WTC11 (cell line): ENCODE data around the gene FAM111A. TPM values are rescaled to one million over a fixed set of nuclear protein-coding genes. Genes with fewer than 3 reads are reported as not detected.

ENCODE experiments used
- ATAC-seq: fragments of 200-7000 bp; cut with Tn5 transposase; 2 replicates; pipeline ENCODE4 v1.10.0; 2021; ENCODE audit warnings: mild to moderate bottlenecking, moderate library complexity
- CTCF ChIA-PET: fragments of 300-600 bp; sonication (Branson Sonifier 250); formaldehyde crosslinking; loops from one replicate; lab custom pipeline; 2021; ENCODE audit warnings: antibody characterized with exemption; lab: Charles Lee
- POLR2A ChIA-PET: fragments of 350-600 bp; sonication (Branson Sonifier 250); formaldehyde crosslinking; loops from one replicate; lab custom pipeline; 2021; ENCODE audit warnings: antibody characterized with exemption; lab: Charles Lee
- DNase-seq: peaks from one replicate; pipeline ENCODE4 v3.0.0; 2021; ENCODE audit warnings: low spot score
- H3K27ac Mint-ChIP-seq: 2 replicates; pipeline ENCODE4 v1.8.0; 2021; ENCODE audit warnings: mixed read lengths
- H3K27me3 Mint-ChIP-seq: 2 replicates; pipeline ENCODE4 v1.8.0; 2021; ENCODE audit warnings: low read depth, mild to moderate bottlenecking, moderate library complexity, mixed read lengths
- H3K36me3 Mint-ChIP-seq: 2 replicates; pipeline ENCODE4 v1.8.0; 2021; ENCODE audit warnings: mixed read lengths
- H3K4me1 Mint-ChIP-seq: 2 replicates; pipeline ENCODE4 v1.8.0; 2022; ENCODE audit warnings: mixed read lengths
- H3K4me3 Mint-ChIP-seq: 2 replicates; pipeline ENCODE4 v1.8.0; 2021; ENCODE audit warnings: mild to moderate bottlenecking, moderate library complexity, mixed read lengths
- H3K9me3 Mint-ChIP-seq: 2 replicates; pipeline ENCODE4 v1.8.0; 2021; ENCODE audit warnings: mixed read lengths
- ATF6 ChIP-seq: sonication (generic); formaldehyde crosslinking; IDR thresholded peaks from 2 replicates; pipeline ENCODE4 v1.8.1; 2023; ENCODE audit warnings: mild to moderate bottlenecking, missing genetic modification reagents
- CREB1 ChIP-seq: sonication (generic); formaldehyde crosslinking; IDR thresholded peaks from 2 replicates; pipeline ENCODE4 v1.8.0; 2023; ENCODE audit warnings: mild to moderate bottlenecking, missing genetic modification reagents
- CTCF ChIP-seq: fragments of 200-600 bp; IDR thresholded peaks from 2 replicates; pipeline ENCODE4 v1.8.0; 2022; ENCODE audit warnings: antibody characterized with exemption
- ERG ChIP-seq: fragments of 250-450 bp; sonication (Bioruptor Pico); IDR thresholded peaks from 2 replicates; pipeline ENCODE4 v1.8.0; 2021; ENCODE audit warnings: mild to moderate bottlenecking
- GABPB1 ChIP-seq: sonication (generic); formaldehyde crosslinking; IDR thresholded peaks from 2 replicates; pipeline ENCODE4 v1.8.1; 2023; ENCODE audit warnings: mild to moderate bottlenecking, missing genetic modification reagents
- HMGA2 ChIP-seq: fragments of 250-450 bp; sonication (Bioruptor Pico); IDR thresholded peaks from 2 replicates; pipeline ENCODE4 v1.4.0; 2021; ENCODE audit warnings: mild to moderate bottlenecking, moderate library complexity
- HMGXB4 ChIP-seq: sonication (generic); formaldehyde crosslinking; IDR thresholded peaks from 2 replicates; pipeline ENCODE4 v1.8.1; 2023; ENCODE audit warnings: mild to moderate bottlenecking, moderate library complexity, missing genetic modification reagents
- JAZF1 ChIP-seq: fragments of 250-450 bp; sonication (Bioruptor Pico); IDR thresholded peaks from 2 replicates; pipeline ENCODE4 v1.9.0; 2021; ENCODE audit warnings: moderate library complexity, mild to moderate bottlenecking, inconsistent platforms
- JUN ChIP-seq: sonication (generic); formaldehyde crosslinking; IDR thresholded peaks from 2 replicates; pipeline ENCODE4 v1.8.0; 2023; ENCODE audit warnings: mild to moderate bottlenecking, missing genetic modification reagents
- KAT7 ChIP-seq: sonication (generic); formaldehyde crosslinking; IDR thresholded peaks from 2 replicates; pipeline ENCODE4 v1.8.1; 2023; ENCODE audit warnings: missing genetic modification reagents, mild to moderate bottlenecking, borderline replicate concordance
- MAX ChIP-seq: sonication (generic); formaldehyde crosslinking; IDR thresholded peaks from 2 replicates; pipeline ENCODE4 v1.8.0; 2022; ENCODE audit warnings: mild to moderate bottlenecking, missing genetic modification reagents
- PRRX2 ChIP-seq: fragments of 250-450 bp; sonication (Bioruptor Pico); IDR thresholded peaks from 2 replicates; pipeline ENCODE4 v1.8.0; 2021; ENCODE audit warnings: mild to moderate bottlenecking
- RORB ChIP-seq: fragments of 250-450 bp; sonication (Bioruptor Pico); IDR thresholded peaks from 2 replicates; pipeline ENCODE4 v1.9.0; 2021; ENCODE audit warnings: mild to moderate bottlenecking
- TEAD4 ChIP-seq: sonication (generic); formaldehyde crosslinking; IDR thresholded peaks from 2 replicates; pipeline ENCODE4 v1.8.0; 2022; ENCODE audit warnings: mild to moderate bottlenecking, missing genetic modification reagents
- USF2 ChIP-seq: sonication (generic); formaldehyde crosslinking; IDR thresholded peaks from 2 replicates; pipeline ENCODE4 v1.8.1; 2023; ENCODE audit warnings: mild to moderate bottlenecking, missing genetic modification reagents, moderate library complexity
- ZBTB21 ChIP-seq: sonication (generic); formaldehyde crosslinking; IDR thresholded peaks from 2 replicates; pipeline ENCODE4 v1.8.1; 2023; ENCODE audit warnings: mild to moderate bottlenecking, missing genetic modification reagents, borderline replicate concordance
- ZNF121 ChIP-seq: sonication (generic); formaldehyde crosslinking; IDR thresholded peaks from 2 replicates; pipeline ENCODE4 v1.8.0; 2023; ENCODE audit warnings: missing genetic modification reagents
- ZNF138 ChIP-seq: sonication (generic); formaldehyde crosslinking; conservative IDR thresholded peaks from 2 replicates; pipeline ENCODE4 v1.8.1; 2022; ENCODE audit warnings: mild to moderate bottlenecking, moderate library complexity, missing genetic modification reagents
- ZNF281 ChIP-seq: sonication (generic); formaldehyde crosslinking; IDR thresholded peaks from 2 replicates; pipeline ENCODE4 v1.8.0; 2023; ENCODE audit warnings: mild to moderate bottlenecking, missing genetic modification reagents
- ZNF396 ChIP-seq: fragments of 250-450 bp; sonication (Bioruptor Pico); IDR thresholded peaks from 2 replicates; pipeline ENCODE4 v1.8.0; 2021; ENCODE audit warnings: mild to moderate bottlenecking, moderate library complexity, borderline replicate concordance
- total RNA-seq: library from RNA; stranded (reverse); gene quantifications from 3 replicates; pipeline ENCODE4 v1.2.3, GENCODE V29; 2021

Gene FAM111A
- total RNA-seq, 1 experiment from 2014 or later: 18.8 TPM

GRCh38 chr11:59157433-59157832 lies 14.8 kb downstream of the FAM111A start:
- Mint-ChIP-seq H3K36me3 (peaks cover 11% of the 10 kb centered on the region), H3K9me3 (peaks cover 11% of the 10 kb centered on the region), H3K27me3 (no peaks in the 10 kb centered on the region), H3K4me1 (peaks cover 8% of the 10 kb centered on the region), H3K27ac (no peak overlapping the region), H3K4me3 (no peak overlapping the region)
- CTCF ChIA-PET: interaction anchor here (1.0 to 3.7 kb wide), 26 partner anchors 9 to 589 kb away, joined by 3 to 64 read pairs (median 10); partner anchors contain the start of genes DTX4, GLYATL1B and OR5A2
- no peak for ATAC-seq
- TF ChIP-seq ZBTB21 (CRISPR knock-in tag): no peak
- TF ChIP-seq USF2 (CRISPR knock-in tag): no peak
- no peak for TF ChIP-seq CREB1 (CRISPR knock-in tag)
- no peak for TF ChIP-seq MAX
- TF ChIP-seq GABPB1 (CRISPR knock-in tag): no peak
- no peak for TF ChIP-seq ERG
- TF ChIP-seq RORB (CRISPR knock-in tag): no peak
- DNase-seq: no peak
- POLR2A ChIA-PET: no interaction called here

- H3K36me3 Mint-ChIP-seq: 0 out of 2 replicates have a peak, but pooled peaks cover 2% of the 10 kb centered on the region
- no peak overlapping the region for H3K27ac Mint-ChIP-seq
- H3K4me3 Mint-ChIP-seq: no peak overlapping the region
- TF ChIP-seq MAX (no peak), ZNF281 (CRISPR knock-in tag) (no peak), CTCF (peak; percentile 54), ZNF396 (CRISPR knock-in tag) (no peak)
- ChIA-PET POLR2A (interaction anchor here (0.6 to 1.1 kb wide), 7 partner anchors 13 to 1637 kb away, joined by 3 to 5 read pairs (median 4); partner anchors contain the start of gene DTX4), CTCF (interaction anchor here (0.7 to 3.7 kb wide), 63 partner anchors 8 to 634 kb away, joined by 3 to 64 read pairs (median 5); partner anchors contain the start of genes DTX4, FAM111A, FAM111B and GLYATL1B)
- no peaks in the 10 kb centered on the region for H3K27me3 Mint-ChIP-seq
- H3K9me3 Mint-ChIP-seq: peaks cover 11% of the 10 kb centered on the region
- H3K4me1 Mint-ChIP-seq: peaks cover 8% of the 10 kb centered on the region
- ATAC-seq: peak; percentile 96
- peak; percentile 54 for DNase-seq
These were observed 15.8 kb downstream of the FAM111A start for GRCh38 chr11:59158206-59159068.

- no peak overlapping the region for H3K4me3 Mint-ChIP-seq
- H3K4me1 Mint-ChIP-seq: no peaks in the 10 kb centered on the region
- DNase-seq (no peak), ATAC-seq (no peak)
- no peaks in the 10 kb centered on the region for H3K36me3 Mint-ChIP-seq
- ChIA-PET POLR2A (no interaction called here), CTCF (interaction anchor here (1.1 to 1.4 kb wide), 2 partner anchors 22 to 38 kb away, joined by 3 to 5 read pairs; no protein-coding TSS in a partner anchor)
- H3K27me3 Mint-ChIP-seq: no peaks in the 10 kb centered on the region; the same call in 1 of the 2 replicates
- peaks cover 11% of the 10 kb centered on the region for H3K9me3 Mint-ChIP-seq
- no peak overlapping the region for H3K27ac Mint-ChIP-seq
- no peak for TF ChIP-seq TEAD4 (CRISPR knock-in tag)
- no peak for TF ChIP-seq JUN (CRISPR knock-in tag)
- no peak for TF ChIP-seq ZNF138 (CRISPR knock-in tag)
- no peak for TF ChIP-seq HMGXB4
- TF ChIP-seq HMGA2 (CRISPR knock-in tag): no peak
- TF ChIP-seq KAT7 (CRISPR knock-in tag): no peak
- no peak for TF ChIP-seq JAZF1 (CRISPR knock-in tag)
- TF ChIP-seq PRRX2 (CRISPR knock-in tag): no peak
- no peak for TF ChIP-seq ATF6 (CRISPR knock-in tag)
- TF ChIP-seq ZNF121 (CRISPR knock-in tag): no peak
These were observed 21.4 kb downstream of the FAM111A start for GRCh38 chr11:59164028-59164427.
